Activated CD4-positive, alpha-beta T cell treated with anti-CD3 and anti-CD28 coated beads for 48 hours (primary cell): ENCODE results near the gene TMEM108.

Experiments used
- DNase-seq: peaks from one replicate; pipeline ENCODE4 v3.0.0-alpha.2; 2020

Gene TMEM108

GRCh38 chr3:133121450-133121849, 83.3 kb downstream of the TMEM108 start:
- DNase-seq, result no peak

GRCh38 chr3:133123636-133124035, 85.4 kb downstream of the TMEM108 start:
- no peak for DNase-seq

GRCh38 chr3:133124511-133124910, 86.3 kb downstream of the TMEM108 start:
- DNase-seq, result no peak

GRCh38 chr3:133125171-133125570, 87.0 kb downstream of the TMEM108 start:
- no peak for DNase-seq

GRCh38 chr3:133125802-133126201, 87.6 kb downstream of the TMEM108 start:
- no peak for DNase-seq

- no peak for DNase-seq
These were observed 89.2 kb downstream of the TMEM108 start for GRCh38 chr3:133127381-133127780.

GRCh38 chr3:133130168-133130567, 92.0 kb downstream of the TMEM108 start:
- DNase-seq, result no peak

GRCh38 chr3:133135306-133135705, 97.1 kb downstream of the TMEM108 start:
- no peak for DNase-seq

- no peak for DNase-seq
These were observed 98.2 kb downstream of the TMEM108 start for GRCh38 chr3:133136114-133137041.

- no peak for DNase-seq
These were observed 99.1 kb downstream of the TMEM108 start for GRCh38 chr3:133137042-133137996.

- DNase-seq, result no peak
These were observed 99.8 kb downstream of the TMEM108 start for GRCh38 chr3:133138017-133138416.

- DNase-seq, result no peak
These were observed 113.9 kb downstream of the TMEM108 start for GRCh38 chr3:133152056-133152455.

- DNase-seq, result no peak
These were observed 114.6 kb downstream of the TMEM108 start for GRCh38 chr3:133152681-133153220.

GRCh38 chr3:133153382-133153781, 115.2 kb downstream of the TMEM108 start:
- DNase-seq, result no peak

GRCh38 chr3:133157716-133158115, 119.5 kb downstream of the TMEM108 start:
- DNase-seq, result no peak

- DNase-seq, result no peak
These were observed 120.5 kb downstream of the TMEM108 start for GRCh38 chr3:133158686-133159085.

GRCh38 chr3:133159498-133160475, 121.6 kb downstream of the TMEM108 start:
- no peak for DNase-seq

- DNase-seq, result no peak
These were observed 123.5 kb downstream of the TMEM108 start for GRCh38 chr3:133161656-133162055.

GRCh38 chr3:133162265-133162664, 124.1 kb downstream of the TMEM108 start:
- DNase-seq, result no peak

- no peak for DNase-seq
These were observed 124.6 kb downstream of the TMEM108 start for GRCh38 chr3:133162670-133163305.

- no peak for DNase-seq
These were observed 129.3 kb downstream of the TMEM108 start for GRCh38 chr3:133167340-133168024.
